NCI-H524 (cell line): ENCODE measurements around the gene RAB3B.
"Not testable (repeated sequence)": the region's sequence is repeated elsewhere in the genome, so short reads cannot be mapped to it uniquely, and the experiment has no call there.

Source experiments
- DNase-seq, 2 experiments: peaks; one replicate each; lab custom pipeline; 2025; lab: John Stamatoyannopoulos, UW

Gene RAB3B

DNA sequence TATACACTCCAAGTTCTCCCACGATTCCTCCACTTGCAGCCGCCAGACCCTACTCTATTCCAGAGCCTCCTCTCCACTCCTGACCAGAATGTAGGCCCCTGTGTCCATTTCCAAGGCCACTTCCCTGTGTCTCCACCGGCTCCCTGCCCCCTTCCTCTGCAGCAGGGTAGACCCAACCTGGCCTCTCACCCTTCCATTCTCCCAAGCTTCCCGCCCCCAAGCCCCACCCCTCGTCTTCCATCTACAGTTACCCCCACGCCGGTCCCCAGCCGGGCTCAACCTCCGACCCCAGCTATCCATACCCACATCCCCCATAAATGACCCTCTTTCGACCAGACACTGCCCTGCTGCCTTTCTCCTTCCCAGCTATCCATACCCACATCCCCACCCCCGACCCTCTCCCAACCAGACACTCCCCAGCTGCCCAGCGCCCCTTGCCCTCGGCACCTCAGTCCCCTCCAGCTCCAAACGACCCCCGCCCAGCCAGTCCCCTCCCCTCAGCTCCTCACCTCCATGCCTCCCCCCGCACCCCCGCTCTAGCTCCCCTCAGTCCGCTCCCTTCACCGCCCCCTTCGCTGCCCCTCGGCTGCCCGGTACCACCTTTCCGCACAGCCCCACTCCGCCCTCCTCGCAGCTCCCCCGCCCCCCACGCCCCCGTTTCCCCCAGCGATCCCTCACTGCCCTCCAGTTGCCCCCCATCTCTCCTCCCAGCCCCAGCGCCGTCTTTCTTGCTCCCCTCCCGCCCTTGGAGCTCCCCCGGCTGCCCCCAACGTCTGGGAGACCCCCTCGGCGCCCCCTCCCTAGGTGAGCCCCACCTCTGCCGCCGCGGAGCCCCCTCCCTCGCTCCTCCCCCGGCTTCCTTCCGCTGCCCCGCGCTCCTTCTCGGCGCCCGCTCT lies 670 bp downstream of the RAB3B start:
- peak in 1 of 2 experiments; percentile 27 for DNase-seq

DNA sequence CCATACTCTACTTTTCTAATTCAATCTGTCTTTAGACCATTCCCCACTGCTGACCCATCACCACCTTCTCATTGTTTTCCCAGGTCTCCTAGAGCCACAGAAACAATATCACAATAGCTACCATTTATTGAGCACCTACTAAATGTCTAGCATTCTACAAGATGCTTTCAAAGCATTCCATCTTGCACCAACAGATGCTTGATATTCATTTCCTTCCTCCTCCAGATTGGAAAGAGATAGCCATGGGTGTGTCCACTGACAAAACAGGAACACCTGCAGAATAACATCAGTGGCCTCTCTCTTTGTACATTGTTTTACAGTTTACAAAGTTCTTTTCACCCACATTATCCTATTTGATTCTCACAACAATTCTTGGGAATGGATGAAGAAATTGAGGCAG lies 2.2 kb downstream of the RAB3B start:
- no peak for DNase-seq

DNA sequence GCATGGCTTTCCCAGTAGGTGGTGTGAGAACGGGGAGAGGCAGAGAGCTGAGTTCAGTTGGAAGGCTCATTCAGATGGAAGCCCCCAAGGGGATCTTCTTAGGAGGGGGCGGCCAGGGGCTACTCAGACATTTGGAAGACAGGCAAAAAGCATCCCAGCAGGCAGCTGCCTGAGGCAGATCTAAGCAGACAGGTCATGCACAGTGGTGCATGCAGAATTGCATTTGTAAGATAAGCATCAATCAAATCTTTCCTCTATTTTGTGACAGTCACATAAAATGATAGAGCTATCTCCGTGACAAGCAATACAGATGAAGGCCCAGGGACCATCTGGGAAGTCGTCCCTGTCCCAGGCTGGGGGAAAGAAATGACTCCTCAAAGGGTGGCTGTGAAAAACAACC lies 3.8 kb downstream of the RAB3B start:
- DNase-seq = no peak

DNA sequence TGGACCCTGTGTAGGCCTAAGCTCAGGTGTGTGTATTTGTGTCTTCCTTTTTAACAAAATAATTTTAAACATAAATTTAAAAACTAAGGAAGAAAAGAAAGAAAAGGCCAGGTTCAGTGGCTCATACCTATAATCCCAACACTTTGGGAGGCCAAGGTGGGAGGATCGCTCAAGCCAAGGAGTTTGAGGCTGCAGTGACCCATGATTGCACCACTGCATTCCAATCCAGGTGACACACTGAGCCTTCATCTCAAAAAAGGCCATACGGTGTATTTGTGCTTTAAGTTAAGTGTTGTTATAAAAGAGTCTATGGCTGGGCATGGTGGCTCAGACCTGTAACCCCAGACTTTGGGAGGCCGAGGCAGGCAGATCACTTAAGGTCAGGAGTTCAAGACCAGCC lies 8.3 kb downstream of the RAB3B start:
- no peak for DNase-seq

DNA sequence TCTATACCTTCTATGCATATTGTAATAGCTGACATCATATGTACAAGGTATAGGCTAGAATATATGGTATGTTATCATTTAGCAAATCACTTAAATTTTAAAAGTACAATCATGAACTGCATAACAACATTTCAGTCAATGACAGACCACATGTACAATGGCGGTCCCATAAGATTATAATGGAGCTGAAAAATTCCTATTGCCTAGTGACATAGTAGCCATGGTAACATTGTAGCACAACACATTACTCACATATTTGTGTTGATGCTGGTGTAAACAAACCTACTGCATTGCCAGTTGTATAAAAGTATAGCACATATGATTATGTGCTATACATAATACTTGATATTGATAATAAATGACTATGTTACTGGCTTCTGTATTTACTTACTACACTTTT lies 8.9 kb downstream of the RAB3B start:
- no peak for DNase-seq

DNA sequence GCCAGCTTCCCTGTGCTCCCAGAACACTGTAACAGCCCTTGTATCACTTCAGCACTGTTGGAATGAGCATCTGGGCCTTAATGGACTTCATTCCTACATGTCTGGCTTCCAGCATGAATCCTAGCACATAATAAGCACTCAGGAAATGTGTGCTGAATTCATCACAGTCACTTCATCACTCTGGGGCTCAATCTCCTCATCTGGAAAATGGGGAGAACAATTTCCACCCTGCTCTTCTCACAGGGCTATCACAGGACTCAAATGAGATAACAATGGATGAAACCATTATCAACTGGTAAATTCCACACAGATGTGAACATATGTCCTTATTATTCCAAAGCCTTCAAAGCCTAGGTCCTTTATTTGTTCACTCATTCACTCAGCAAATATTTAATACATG lies 12.4 kb downstream of the RAB3B start:
- no peak for DNase-seq

DNA sequence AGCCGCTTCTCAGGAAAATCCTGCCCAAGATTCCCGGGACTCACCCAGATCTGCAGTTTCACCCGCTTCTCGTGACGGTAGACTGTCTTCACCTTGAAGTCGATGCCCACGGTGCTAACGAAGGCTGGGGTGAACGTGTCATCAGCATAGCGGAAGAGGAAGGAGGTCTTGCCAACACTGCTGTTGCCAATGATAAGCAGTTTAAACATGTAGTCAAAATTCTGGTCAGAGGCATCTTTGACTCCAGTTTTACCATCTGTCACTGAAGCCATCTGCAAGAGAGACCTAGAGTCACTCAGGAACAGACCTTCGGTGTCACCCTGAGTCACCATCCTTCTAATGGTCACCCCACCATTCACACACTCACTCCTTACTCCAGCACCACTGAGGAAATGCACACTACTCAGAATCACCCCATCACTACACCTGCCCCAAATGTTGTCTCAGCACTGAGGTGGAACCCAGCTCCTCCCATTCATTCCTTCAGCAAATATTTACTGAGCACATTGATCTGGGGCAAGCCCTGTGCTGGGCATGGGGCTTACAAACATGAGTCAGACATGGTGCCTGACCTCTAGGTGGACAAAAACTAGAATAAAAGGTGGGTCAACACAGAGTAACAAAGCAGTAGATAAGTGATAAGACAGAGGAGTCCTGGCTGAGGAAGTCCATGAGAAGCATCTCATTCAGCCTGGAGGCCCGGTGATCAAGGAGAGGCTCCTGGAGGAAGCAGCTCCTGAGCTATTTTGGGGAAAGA lies 13.5 kb downstream of the RAB3B start:
- DNase-seq = no peak

DNA sequence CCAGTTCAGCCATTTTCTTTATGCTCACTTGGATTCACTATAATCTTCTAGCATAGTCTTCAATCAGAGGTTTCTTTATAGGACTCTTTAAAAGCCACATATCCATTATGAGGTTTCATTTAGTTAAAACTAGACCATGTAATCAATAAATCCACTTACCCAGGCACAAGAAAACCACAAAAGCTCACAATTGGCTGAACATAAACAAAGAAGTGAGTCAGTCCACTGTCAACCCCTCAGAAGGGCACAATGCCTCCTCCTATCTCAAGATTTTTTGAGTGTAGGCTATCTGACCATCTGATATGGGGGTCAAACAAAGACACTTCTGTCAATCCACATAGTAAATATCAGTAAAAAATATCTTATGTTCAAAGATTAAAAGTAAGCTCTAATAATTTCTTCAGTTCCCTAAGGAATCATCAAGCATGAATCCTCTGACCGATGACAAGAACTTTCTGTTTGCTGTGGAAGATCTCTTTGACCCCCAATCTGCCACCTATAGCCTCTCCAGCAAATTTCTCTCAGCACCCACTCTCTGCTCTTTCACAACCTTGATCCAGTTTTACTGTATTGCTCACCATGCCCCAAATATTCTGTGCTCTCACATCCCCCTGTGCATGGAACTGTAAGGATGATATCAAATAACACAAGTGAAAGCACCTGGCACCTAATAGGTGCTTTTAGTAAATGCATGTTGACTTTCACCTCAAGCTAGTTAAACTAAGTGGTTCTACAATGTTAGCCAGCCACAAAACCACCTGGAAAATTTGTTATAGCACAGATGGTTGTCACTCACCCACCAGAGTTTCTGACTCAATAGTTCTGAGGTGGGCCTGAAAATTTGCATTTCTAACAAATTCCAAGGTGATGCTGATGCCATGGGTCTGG lies 16.7 kb downstream of the RAB3B start:
- DNase-seq = no peak

DNA sequence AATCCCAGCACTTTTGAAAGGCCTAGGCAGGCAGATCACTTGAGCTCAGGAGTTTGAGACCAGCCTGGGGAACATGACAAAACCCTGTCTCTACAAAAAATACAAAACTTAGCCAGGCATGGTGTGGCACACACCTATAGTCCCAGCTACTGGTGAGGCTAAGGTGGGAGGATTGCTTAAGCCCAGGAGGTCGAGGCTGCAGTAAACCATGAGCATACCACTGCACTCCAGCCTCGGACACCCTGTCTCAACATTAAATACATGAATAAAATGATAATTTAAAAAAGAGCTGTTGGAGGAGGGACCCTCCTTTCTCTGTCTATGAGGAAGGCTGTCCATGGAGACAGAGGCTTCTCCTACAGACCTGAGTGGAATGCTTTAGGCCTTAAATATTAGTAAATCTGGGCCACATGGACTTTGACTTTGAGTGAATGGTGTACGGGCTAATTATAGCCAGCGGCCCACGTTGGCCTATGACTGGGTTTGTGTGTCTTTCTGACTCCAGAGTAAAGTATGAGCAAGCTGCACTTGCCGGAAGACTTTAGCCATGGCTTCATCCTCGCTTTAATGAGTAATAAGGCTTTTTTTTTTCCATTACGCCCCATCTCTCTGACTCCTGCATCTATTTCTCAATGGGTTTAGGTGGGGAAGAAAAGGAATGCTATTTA lies 21.3 kb downstream of the RAB3B start:
- DNase-seq = no peak

DNA sequence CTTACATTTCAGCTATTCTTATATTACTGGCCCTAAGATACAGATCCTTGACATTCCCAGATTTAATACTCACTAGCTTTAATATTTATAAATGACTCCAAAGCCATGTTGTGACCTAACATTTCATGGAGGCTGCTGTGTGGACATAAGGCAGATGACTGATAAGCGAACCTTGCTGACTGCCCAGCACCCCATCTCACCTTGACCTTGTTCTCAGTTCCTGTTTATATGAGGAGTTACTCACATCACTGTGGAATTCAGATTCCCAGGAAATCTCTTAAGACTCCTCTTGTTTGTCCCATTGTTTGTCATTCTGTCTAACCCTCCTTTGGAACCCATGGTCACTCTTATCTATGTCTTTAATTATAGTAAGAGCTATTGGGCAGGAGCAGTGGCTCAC lies 21.9 kb downstream of the RAB3B start:
- no peak for DNase-seq

DNA sequence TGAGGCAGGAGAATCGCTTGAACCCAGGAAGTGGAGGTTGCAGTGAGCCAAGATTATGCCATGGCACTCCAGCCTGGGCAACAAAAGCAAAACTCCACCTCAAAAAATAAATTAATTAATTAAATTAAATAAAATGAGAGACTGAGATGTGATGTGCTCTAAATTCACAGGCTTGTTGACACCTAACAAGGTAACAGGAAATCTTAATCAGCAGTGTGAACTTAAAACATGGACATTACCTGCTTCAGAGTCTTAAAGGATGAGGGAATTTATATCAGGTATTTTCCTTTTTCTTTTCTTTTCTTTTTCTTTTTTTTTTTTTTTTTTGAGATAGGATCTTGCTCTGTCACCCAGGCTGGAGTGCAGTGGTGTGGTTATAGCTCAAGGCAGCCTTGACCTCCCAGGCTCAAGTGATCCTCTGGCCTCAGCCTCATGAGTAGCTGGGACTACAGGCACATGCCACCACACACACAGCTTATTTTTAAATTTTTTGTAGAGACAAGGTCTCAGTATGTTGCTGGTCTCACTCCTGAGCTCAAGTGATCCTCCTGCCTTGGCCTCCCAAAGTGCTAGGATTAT lies 23.2 kb downstream of the RAB3B start:
- DNase-seq = not testable (repeated sequence)

DNA sequence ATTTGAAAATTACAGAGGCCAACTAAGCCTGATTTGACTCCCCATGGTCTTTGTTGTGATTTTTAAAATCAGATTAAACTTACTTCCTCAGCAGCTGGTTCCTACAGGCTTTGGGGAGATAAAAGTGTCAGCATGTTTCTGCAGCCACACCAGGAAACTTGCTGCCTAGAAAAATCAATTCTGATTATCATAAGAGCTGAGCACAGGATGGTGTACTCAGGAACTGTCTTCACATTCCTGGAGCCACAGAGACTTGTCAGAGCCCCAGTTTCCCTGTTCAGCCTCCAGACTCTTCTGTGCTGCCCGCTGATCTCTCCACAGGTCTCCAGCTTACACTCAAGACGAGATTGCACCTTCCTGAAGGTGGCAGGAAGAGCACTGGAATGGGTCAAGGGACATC lies 23.9 kb downstream of the RAB3B start:
- no peak for DNase-seq

DNA sequence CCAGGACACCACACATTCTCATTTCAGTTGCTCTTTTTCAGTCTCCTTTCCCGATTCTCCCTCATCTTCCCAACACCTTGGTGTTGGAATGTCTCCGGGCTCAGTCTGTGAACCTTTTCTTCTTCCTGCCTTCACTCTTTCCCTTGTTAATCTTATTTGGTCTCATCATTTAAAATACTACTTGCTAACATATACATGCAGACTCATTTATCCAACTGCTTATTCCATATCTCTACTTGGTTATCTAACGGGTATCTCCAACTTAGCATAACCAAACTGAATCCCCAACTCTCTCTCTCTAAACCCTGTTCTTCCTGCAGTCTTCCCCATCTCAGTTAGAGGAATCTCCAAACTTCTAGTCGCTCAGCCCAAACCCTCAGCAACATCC lies 26.2 kb downstream of the RAB3B start:
- no peak for DNase-seq

DNA sequence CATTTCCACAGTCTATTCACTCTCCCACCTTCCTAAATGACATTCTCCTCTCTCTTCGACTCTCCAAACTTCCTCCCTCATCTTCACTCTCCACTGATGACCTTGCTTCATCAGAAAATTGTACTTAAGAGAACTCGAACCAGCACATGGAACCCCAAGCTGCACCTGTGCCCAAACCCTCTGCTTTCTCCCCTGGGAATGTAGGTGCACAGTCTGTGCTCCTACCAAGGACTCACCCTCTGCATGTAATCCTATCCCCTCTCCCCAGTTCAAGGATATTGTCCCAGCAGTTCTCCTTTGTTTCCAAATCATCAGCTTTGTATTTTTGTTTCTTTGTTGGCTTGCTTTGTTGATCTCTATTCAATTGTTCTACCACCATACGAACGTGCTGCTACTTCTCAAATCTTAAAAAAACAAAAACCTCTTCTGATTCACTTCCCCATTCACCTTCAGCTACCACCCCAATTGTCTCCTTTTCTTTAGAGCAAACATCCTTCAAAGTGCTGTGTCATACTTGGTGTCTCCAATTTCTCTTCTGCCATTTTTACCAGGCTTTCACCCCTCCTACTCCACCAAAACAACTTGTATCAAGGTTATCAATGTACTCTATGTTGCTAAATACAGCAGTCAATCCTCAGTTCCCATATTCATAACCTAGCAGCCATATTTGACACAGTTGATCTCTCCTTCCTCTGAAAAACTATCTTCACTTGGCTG lies 26.8 kb downstream of the RAB3B start:
- no peak for DNase-seq

DNA sequence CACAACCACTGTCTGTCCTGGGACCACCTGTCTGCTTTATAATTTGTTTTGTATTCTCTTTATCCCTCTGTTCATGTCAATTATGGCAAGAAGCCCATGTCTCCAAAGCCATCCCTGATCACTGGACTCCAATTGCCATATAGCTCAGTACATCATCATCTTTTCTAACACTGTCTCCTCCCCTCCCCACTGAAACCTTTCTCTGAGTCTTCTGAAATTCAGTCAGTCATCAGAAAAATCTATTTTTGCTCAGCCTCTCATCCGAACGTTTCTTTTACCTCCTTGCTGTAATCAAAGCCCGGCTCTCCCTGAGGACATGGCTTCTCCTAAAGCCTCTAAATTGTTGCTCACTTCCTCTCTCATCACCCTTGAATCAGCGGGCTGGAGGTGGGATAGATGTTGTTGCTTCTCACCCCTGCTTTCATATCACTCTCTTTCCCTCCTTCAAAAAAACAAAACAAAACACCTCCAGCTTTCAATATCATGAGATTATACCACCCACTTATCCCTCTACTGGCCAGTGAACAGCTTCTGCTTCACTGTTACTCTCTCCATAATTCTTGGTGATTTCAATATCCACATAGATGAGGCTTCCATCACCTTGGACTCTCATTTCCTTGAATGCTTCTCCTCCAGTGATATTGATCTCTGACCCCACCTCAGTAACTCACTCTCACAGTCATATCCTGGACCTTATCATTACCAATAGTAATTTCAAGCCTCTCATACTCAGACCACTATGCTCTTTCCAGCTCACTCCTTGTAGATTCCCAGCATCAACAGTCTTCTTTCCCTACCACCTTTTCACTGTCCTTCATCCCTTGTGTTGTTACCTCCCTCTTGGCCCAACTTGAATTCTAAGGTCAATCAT lies 27.8 kb downstream of the RAB3B start:
- DNase-seq = no peak

DNA sequence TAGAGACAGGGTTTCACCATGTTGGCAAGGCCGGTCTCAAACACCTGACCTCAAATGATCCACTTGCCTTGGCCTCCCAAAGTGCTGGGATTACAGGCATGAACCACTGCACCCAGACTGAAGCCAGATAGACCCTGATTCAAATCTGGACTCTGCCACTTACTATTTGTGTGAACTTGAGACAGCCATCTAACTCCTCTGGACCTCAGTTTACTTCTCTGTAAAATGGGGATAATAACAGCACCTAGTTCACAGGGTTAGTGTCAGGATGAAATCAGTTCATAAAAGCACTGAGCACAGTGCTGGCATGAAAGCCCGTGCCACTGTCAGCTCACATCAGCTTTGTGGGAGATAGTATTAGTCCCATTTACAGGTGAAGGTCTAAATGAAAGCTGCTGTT lies 28.5 kb downstream of the RAB3B start:
- no peak for DNase-seq

DNA sequence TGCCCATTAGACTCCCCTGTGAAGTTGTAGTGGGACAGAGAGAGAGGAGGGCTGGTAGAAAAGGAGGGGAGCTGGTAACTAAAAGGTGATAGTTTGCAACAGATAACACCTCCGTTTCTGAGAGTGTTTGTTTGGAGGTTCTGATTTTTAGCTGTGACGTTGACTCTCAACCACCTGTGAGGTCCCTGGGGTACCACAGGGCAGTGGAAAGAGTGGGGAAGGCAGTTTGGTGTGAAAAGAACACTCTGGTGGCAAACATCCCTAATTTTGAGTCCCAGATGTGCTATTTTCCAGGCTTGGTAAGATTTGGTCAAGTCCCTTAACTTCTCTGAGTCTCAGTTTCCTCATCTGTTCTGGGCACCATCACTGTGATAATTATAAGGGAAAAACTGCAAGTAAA lies 29.3 kb downstream of the RAB3B start:
- no peak for DNase-seq

DNA sequence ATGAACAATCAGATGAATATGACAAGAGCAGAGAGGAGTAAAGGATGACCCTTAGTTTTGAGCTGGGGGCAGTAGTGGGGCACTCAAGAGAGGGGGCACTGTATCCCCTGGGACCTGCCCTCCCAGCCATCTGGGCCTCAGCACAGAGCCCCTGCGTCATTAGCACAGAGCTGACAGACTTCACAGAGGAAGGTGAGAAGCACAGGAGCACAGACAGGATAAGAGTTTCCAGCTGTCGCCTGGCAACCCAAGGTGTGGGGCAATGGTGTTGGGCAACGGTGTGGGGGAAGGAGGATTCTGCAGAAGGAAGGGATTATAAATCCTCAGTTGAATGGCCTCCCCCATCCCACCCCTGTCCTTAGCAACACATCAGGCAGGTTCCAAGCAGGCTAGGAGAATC lies 30.2 kb downstream of the RAB3B start:
- DNase-seq = peak; percentile 49 to 90

DNA sequence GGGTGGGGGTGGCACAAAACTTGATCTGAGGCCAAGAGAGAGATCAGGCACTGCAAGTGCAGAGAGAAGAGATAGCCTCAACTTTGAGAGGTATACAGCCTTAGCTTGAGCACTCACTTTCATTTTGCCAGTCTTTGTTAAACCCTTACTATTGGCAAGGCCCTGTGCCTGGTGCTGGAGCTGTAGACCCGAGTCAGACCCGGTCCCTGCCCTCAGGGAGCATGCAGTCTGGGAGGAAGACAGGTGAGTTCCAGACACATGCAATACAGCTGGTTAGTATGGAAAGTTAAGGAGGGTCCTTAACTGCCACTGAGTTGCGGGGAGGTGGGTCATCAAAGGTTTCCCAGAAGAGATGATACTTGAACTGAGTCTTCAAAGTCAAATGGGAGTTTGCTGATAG lies 31.7 kb downstream of the RAB3B start:
- no peak for DNase-seq

DNA sequence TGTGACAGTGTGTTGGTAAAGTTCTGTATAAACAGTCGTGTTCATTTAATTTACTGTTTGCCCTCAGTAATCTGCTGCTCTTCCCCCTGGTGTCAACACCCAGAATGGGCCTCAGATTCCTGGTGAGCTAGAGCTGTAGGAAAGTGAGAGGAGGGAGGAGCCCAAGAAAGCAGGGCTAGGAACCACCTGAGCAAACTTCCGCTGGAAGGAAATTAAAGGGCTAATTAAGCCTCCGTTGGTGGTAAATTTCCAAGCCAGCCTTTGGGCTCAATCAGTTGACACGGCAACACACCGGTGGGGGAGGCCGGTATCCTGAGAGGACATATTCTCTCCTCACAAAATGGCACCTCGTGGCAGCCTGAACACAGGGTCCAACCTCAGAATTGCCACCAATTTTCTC lies 32.9 kb downstream of the RAB3B start:
- no peak for DNase-seq
